Measurements from ENCODE around the gene LAMA3.

The LAMA3 gene

DNA sequence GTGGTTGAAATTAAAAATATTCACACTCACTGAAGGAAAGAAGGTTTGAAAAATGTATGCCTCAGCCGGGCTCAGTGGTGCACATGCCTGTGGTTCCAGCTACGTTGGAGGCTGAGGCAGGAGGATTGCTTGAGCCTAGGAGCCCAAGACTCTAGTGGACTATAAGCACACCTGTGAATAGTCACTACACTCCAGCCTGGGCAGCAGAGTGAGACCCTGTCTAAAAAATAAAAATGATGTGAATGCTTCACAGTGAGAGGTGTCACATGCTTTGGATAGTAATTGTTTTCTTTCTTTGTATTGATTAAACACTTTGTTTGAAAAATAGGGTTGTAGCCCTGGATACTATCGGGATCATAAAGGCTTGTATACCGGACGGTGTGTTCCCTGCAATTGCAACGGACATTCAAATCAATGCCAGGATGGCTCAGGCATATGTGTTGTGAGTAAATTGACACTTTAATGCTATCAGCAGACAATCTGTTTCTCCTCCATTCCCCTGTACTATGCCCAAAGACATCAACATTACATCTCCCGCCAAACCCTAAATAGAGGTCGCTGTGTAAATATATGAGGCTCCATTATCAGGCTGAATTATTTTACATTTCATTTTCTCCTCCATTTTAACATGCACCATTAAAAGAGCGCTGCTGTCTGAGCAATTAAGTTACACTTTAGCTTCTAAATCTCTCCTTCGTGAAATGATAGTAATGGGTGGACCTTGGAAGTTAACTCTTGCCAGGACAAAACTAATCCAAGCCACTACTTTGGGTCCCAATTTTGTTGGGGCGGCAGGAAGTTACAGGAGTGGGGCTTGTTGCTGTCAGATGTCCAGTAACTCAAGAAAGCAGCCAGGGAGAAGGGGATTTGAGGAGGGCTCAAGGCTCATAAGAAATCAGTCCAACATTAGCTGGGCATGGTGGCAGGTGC is 187.0 kb downstream of the LAMA3 start:
- no peak for DNase-seq (ENCODE audit: low read depth in 3 of 3)

DNA sequence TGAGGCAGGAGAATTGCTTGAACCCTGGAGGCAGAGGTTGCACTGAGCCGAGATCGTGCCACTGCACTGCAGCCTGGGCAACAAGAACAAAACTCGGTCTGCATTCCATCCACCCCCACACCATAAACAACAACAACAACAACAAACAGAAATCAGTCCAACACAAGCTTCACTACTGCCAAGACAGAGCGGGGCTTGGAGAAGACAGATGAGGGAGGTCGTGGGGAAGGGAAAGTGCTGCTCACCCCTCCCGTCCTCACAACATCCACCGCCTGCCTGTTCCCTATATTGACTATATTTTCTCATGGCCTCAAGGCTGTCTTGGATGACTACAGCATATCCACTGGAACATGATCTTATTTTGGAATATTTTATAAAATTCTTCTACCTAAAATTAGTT is 187.7 kb downstream of the LAMA3 start:
- no peak for DNase-seq (ENCODE audit: low read depth in 3 of 3)

DNA sequence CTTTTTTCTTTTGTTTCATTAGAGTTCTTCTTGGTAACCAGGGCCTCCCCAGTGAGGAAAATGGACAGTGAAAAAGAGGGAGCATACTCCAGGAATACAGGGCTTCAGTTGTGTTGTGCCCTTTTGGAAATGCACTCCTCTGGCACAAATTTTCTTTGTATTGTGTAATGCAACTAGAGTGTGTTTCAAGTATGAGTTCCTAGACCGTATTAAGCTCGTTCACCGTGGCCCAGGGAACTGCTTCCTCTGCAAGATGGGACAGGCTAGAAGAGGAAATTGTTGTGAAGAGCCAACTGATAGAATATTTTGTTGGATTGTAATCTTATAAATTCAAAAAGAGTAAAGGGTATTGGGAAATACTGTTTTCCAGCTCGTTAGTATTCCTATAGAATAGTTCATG is 188.1 kb downstream of the LAMA3 start:
- DNase-seq (ENCODE audit: low read depth in 3 of 3), result no peak

DNA sequence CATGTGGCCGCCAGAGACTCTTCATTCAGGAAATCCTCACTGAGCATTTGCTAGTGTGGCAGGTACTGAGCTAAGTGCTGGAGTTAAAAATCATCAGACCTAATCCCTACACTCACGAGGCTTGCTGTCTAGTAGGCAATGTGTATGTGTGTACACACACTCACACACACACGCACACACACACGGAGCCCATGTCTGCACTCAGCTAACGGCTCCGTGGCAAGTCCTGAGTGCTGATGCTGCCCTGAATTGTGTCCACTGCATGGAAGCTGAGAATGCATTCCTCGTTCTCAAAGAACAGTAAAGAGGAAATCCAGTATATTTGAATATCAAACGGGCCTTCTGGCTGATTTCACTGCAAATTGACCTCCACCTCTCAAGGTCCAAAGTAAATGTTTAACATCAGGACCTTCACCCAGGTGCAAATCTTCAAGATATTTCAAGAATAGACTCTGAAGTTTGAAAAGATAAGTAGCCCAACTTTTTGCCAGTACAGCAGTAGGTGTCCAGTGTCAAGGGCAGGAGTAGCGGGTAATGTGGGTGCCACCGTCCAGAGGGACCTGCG is 189.2 kb downstream of the LAMA3 start:
- no peak for DNase-seq (ENCODE audit: low read depth in 3 of 3)

- DNase-seq (ENCODE audit: low read depth in 3 of 3), result no peak
These were observed 189.9 kb downstream of the LAMA3 start for GRCh38 chr18:23879126-23879525.

GRCh38 chr18:23879544-23879943 is 190.3 kb downstream of the LAMA3 start:
- DNase-seq (ENCODE audit: low read depth in 3 of 3), result no peak

- DNase-seq (ENCODE audit: low read depth in 3 of 3), result no peak
These were observed 190.8 kb downstream of the LAMA3 start for GRCh38 chr18:23879966-23880565.

GRCh38 chr18:23880931-23881617 is 191.8 kb downstream of the LAMA3 start:
- DNase-seq (ENCODE audit: low read depth in 3 of 3), result no peak

DNA sequence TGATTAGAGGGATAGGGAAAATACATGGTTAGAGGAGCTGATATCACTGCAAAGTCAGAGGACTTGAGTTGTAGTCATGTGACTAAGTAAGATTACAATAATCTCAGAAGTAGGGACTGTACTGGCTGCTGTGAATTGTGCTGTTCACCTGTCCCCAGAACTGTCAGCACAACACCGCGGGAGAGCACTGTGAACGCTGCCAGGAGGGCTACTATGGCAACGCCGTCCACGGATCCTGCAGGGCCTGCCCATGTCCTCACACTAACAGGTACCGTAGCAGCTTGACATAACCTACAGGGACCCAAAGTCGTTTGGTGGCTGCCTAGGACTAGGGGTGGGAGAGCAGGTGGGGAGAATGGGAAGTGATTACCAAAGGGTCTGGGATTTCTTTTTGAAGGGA is 192.5 kb downstream of the LAMA3 start:
- no peak for DNase-seq (ENCODE audit: low read depth in 3 of 3)

- DNase-seq (ENCODE audit: low read depth in 3 of 3), result no peak
These were observed 193.5 kb downstream of the LAMA3 start for GRCh38 chr18:23882616-23883276.

GRCh38 chr18:23883277-23883790 is 194.1 kb downstream of the LAMA3 start:
- no peak for DNase-seq (ENCODE audit: low read depth in 3 of 3)

DNA sequence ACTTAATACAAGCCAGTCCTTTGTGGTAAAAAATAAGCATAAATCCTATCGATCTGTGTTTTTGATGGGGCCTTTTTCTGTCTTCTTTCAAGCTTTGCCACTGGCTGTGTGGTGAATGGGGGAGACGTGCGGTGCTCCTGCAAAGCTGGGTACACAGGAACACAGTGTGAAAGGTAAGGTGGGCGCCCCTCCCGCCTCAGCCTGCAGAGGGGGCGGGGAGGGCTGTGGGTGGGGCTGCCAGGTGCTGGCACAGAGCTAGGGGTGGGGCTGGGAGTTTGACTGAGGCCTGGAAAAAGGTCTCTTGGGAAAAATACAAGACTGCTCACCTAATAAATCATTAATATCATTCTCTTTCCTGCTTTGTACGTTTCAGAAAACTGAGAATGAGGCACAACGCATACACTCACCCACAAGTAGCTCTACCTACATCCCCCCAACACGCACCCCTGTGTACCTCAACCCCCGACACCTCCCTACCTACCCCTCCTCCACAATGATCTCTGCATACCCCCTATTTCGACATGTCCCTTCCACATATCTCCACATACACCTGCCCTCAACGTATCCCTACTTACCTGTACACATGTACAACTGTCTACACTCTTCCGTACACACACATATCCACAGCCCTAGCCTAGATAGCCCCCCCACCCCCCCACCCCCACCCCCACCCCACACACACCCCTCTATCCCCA is 195.6 kb downstream of the LAMA3 start:
- DNase-seq (ENCODE audit: low read depth in 3 of 3), result no peak

DNA sequence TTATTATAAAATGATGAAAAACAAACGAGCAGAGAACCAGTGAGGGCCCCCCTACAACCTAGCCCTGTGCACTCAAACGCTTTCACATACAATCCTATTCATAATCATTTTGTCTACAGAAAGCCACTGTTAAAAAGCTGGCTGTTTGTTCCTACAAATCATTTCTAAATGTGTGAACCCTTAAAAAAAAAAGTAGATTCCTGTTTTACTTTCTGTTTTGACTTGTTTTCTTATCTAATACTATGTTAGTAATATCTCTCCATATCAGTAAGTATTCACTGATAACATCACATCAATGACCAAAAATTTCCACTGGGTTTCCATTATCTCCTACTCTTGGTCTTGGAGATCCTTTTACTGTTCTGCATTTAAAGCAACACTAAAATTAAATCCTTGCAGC is 196.5 kb downstream of the LAMA3 start:
- no peak for DNase-seq (ENCODE audit: low read depth in 3 of 3)

DNA sequence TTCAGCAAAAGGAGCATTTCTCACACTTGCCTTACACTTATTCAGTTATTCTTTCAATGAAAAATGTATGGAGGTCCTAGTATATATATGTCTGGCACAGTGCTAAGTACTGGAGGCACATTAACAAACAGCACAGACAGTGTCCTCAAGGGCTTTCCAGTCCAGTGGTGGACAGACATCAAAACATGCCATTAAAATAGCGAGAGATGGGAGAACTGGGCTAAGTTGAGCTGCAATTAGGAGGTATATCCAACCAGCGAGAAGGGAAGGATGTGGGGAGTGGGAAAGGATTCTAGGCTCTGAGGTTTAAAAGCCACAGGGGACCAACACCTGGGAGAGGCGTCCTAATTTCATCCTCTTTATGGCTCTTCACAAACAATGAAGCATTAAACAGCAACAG is 197.8 kb downstream of the LAMA3 start:
- DNase-seq (ENCODE audit: low read depth in 3 of 3), result no peak

GRCh38 chr18:23887493-23887892 is 198.2 kb downstream of the LAMA3 start:
- no peak for DNase-seq (ENCODE audit: low read depth in 3 of 3)

- DNase-seq (ENCODE audit: low read depth in 3 of 3), result no peak
These were observed 199.6 kb downstream of the LAMA3 start for GRCh38 chr18:23888881-23889280.

DNA sequence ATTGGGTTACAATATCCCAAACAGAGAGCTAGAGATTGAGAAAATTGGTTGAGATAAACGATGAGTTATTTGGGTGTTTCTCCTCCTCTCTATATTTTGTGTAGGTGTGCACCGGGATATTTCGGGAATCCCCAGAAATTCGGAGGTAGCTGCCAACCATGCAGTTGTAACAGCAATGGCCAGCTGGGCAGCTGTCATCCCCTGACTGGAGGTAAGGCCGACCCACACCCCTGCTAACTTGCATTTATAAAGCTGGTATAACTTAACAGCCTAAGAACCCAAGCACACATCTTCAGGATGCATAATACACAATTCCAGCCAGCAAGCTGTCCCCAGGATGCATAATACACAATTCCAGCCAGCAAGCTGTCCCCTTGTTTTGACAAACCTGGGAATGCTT is 200.7 kb downstream of the LAMA3 start:
- no peak for DNase-seq (ENCODE audit: low read depth in 3 of 3)

- DNase-seq (ENCODE audit: low read depth in 3 of 3), result no peak
These were observed 201.3 kb downstream of the LAMA3 start for GRCh38 chr18:23890589-23890988.

DNA sequence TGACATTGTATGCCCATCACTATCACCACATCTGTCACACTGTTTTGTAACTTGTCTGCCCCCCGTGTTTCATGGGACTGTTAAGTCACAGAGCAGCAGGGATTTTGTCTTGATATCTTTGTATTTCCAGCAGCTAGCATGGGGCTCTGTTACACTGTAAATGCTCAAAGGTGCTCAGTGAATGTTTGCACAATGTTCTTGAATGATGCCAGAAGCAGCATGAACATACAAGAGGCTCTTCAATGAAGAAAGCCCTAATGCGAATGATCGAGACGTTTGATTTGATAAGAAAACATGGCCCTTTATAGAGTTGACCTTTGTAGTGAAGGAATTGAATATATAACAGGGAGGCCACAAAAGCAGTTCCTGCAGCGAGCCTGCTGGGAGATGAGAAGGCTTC is 204.4 kb downstream of the LAMA3 start:
- no peak for DNase-seq (ENCODE audit: low read depth in 3 of 3)

DNA sequence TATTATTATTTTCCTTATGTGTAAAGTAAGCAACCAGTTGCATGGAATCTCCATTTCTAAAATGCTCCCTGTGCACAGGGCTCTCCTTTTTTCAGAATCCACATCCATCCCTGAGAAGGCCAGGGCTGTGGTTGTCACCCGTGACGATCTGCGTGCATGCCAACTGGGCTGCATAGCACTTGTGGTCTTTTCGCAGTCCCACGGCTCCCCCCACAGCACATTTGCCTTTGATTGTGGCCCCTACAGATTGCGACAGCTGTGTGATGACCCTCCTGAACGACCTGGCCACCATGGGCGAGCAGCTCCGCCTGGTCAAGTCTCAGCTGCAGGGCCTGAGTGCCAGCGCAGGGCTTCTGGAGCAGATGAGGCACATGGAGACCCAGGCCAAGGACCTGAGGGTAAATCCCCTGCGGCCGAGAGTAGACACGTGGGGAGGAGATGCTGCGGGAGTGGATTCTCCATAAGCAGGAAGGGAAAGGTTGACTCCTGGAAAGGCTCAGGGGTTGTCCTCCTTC is 205.5 kb downstream of the LAMA3 start:
- no peak for DNase-seq (ENCODE audit: low read depth in 3 of 3)

DNA sequence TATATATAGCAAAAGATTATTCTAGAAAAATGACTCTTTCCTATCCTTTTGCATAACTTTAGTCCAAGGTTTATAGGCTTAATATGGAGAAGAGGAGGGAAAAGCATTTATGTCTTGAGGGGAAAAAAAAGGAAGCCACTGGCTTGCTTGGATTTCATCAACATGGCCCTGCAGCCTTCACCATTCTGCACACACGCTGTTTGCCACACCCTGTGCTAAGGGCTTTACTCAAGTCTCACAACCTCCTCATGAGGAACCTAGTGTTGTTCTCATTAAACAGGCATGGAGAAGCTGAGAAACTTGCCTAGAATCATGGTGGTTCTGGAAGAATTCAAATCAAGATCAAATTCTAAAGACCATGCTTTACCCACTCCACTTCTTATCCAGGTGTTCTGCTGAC is 208.0 kb downstream of the LAMA3 start:
- no peak for DNase-seq (ENCODE audit: low read depth in 3 of 3)
